Osteocyte (in vitro differentiated cells): ENCODE measurements around the gene UGT2B15. TPM values are rescaled to one million over a fixed set of nuclear protein-coding genes. Genes with fewer than 3 reads are reported as not detected.
"Not testable (repeated sequence)": the region's sequence is repeated elsewhere in the genome, so short reads cannot be mapped to it uniquely, and the experiment has no call there.

ENCODE experiments used
- DNase-seq: peaks from one replicate; pipeline ENCODE4 v3.0.0; 2021; ENCODE audit warnings: mixed read lengths; ENCODE audit not compliant: unreplicated experiment; ENCODE audit errors: extremely low spot score
- H3K27ac Mint-ChIP-seq: one replicate; pipeline ENCODE4 v1.8.0; 2021; ENCODE audit warnings: mild to moderate bottlenecking, mixed read lengths; ENCODE audit not compliant: unreplicated experiment
- H3K27me3 Mint-ChIP-seq: one replicate; pipeline ENCODE4 v1.8.0; 2021; ENCODE audit warnings: mixed read lengths; ENCODE audit not compliant: unreplicated experiment
- H3K36me3 Mint-ChIP-seq: one replicate; pipeline ENCODE4 v1.8.0; 2021; ENCODE audit warnings: mixed read lengths; ENCODE audit not compliant: unreplicated experiment
- H3K4me1 Mint-ChIP-seq: one replicate; pipeline ENCODE4 v1.8.0; 2021; ENCODE audit warnings: mixed read lengths; ENCODE audit not compliant: unreplicated experiment
- H3K4me3 Mint-ChIP-seq: one replicate; pipeline ENCODE4 v1.8.0; 2021; ENCODE audit warnings: mild to moderate bottlenecking, moderate library complexity, mixed read lengths; ENCODE audit not compliant: unreplicated experiment
- H3K9me3 Mint-ChIP-seq: one replicate; pipeline ENCODE4 v1.8.0; 2021; ENCODE audit warnings: mixed read lengths; ENCODE audit not compliant: unreplicated experiment
- CTCF ChIP-seq: fragments of 200-600 bp; sonication (generic); IDR thresholded peaks from 2 replicates; pipeline ENCODE4 v1.5.0; 2021; ENCODE audit warnings: antibody characterized with exemption, mild to moderate bottlenecking, moderate library complexity
- long read RNA-seq: library from polyadenylated mRNA; unstranded; transcript quantifications from one replicate; pipeline ENCODE4 v2.0.0, GENCODE V29; 2021
- total RNA-seq: library from RNA; stranded (reverse); gene quantifications from 2 replicates; pipeline ENCODE4 v1.2.1, GENCODE V29; 2021

The UGT2B15 gene
- not detected in 2 replicates for total RNA-seq
- long read RNA-seq, result 0 reads

DNA sequence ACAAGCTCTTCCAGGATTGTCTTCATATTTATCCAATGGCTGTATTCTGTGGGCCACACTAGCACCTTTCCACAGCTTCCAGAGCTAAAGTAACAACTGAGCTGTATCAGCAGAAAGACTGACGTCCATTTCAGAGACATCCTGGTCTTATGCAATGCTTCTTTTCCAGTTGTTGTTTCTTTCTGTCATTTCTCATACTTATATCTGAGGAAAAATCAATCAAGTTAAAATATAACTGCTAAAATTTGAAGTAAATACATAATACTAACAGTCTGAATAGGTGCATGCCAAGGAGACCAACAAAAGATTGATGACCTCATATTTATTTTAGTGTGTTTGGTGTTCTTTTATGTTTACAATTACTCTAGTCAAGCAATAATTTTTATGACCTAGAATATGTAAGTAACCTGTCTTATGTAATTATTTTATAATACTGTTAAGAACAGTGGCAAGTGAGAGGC is at the start of gene UGT2B15:
Gene UGT2B15 (minus strand): TSS at position 174 of the 461 bp plus-strand sequence. CDS start 34 bp downstream, at position 140.
- not testable (repeated sequence) for H3K36me3 Mint-ChIP-seq, H3K4me3 Mint-ChIP-seq, H3K27ac Mint-ChIP-seq, H3K27me3 Mint-ChIP-seq, H3K4me1 Mint-ChIP-seq, DNase-seq
- H3K9me3 Mint-ChIP-seq, result peaks cover 21% of the 10 kb centered on the region

DNA sequence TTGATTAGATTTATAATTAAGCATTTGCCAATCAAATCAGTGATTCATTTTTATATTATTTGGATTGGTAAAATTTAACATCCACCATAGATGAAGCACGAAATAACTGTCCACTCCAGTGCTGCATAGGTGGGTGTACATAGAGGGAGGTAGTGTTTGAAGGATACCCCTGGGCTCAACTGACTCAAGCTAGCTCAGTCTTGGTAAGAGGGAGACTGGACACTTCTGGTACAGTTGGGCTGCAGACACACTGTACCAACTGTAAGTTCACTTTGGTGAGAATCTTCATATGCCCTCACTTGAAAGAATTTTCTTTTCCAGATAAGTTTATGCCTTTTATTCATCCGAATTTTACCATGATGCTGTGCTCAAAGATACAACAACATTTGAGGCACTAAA is 48.6 kb upstream of the UGT2B15 start:
- H3K4me1 Mint-ChIP-seq, result no peaks in the 10 kb centered on the region

DNA sequence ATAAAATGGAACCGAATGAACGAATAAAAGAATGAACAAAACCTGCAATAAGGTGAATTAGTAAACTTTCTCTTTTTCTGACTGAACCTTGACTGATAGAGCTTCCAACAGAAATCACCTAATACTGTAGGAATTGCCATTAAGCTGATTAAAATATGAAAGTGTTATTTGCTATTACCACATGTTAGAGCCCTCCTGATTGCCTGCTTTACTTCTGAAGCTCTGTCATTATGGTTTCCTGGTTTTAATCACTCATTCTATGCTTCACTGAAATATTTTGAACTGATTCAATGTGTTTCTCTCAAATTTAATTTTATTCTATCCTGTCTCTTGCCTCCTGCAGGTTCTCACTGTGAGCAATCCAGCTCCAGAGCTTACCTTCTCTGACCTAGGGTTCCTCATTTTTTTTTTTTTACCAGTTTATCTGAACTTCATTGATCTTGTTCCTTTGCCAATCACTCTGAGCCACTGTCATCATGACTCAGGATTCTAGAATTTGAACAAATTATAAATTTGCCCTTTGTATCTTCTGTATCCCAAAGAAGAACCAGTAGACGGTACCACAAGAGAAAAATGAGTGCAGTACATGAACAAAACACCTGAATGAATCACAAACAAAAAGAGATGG is 48.1 kb upstream of the UGT2B15 start:
- Mint-ChIP-seq H3K27me3 (no peaks in the 10 kb centered on the region), H3K4me3 (no peak overlapping the region), H3K36me3 (no peaks in the 10 kb centered on the region), H3K9me3 (no peaks in the 10 kb centered on the region), H3K4me1 (no peaks in the 10 kb centered on the region), H3K27ac (no peak overlapping the region)
- DNase-seq, result no peak
- TF ChIP-seq CTCF, result no peak

More for the DNA sequence above, 48.6 kb upstream of the UGT2B15 start:
- no peaks in the 10 kb centered on the region for H3K36me3 Mint-ChIP-seq
- no peak for DNase-seq
- TF ChIP-seq CTCF, result no peak
- H3K4me3 Mint-ChIP-seq, result no peak overlapping the region
- no peaks in the 10 kb centered on the region for H3K9me3 Mint-ChIP-seq
- H3K27me3 Mint-ChIP-seq, result no peaks in the 10 kb centered on the region
- H3K27ac Mint-ChIP-seq, result no peak overlapping the region

DNA sequence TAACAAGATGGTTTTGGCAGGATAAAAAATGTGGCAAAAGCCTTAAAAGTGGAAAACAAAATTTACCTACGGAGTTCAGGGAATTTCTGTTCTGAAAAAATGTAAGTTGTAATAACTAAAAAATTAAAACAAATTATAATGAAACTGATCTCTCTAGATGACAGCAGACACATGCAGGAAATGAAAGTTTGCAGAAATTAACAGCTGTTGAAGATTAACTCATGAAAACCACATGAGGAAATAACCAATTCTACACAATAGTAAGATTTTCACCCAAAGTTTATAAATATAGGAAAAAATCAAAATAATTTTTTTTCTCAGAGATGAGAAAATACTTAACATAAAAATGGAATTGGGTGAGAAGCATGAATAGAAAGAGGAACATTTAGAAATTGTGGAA is 47.5 kb upstream of the UGT2B15 start:
- no peaks in the 10 kb centered on the region for H3K27me3 Mint-ChIP-seq
- no peaks in the 10 kb centered on the region for H3K9me3 Mint-ChIP-seq
- no peaks in the 10 kb centered on the region for H3K4me1 Mint-ChIP-seq
- H3K36me3 Mint-ChIP-seq, result no peaks in the 10 kb centered on the region
- no peak for TF ChIP-seq CTCF
- no peak for DNase-seq
- H3K27ac Mint-ChIP-seq, result no peak overlapping the region
- H3K4me3 Mint-ChIP-seq, result no peak overlapping the region

DNA sequence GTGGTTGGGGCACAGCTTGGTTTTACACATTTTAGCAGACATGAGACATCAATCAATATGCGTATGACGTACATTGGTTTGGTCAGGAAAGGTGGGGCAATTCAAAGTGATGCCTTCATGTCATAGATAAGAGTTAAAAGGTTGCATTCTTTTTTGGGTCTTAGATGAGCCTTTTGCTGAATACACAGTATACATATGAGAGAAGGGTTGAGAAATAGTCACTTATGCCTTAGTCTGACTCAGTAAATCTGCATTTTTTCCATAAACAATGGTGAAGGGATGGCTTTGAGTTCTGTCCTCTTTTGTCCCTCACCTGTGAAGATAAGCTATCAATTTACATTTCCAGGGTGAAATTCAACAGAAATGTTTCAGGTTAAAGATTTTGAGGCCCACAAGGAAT is 43.9 kb upstream of the UGT2B15 start:
- no peak for TF ChIP-seq CTCF
- Mint-ChIP-seq H3K27me3 (no peaks in the 10 kb centered on the region), H3K9me3 (no peaks in the 10 kb centered on the region), H3K36me3 (no peaks in the 10 kb centered on the region), H3K27ac (no peak overlapping the region), H3K4me3 (no peak overlapping the region), H3K4me1 (no peaks in the 10 kb centered on the region)
- DNase-seq, result no peak
